Stimulated activated effector memory CD8-positive, alpha-beta T cell treated with anti-CD3 and anti-CD28 coated beads, Interleukin-12 subunit alpha, Interleukin-12 subunit beta, amount 100 ng/mL, for 72 hours (primary cell): ENCODE measurements around the gene RBCK1.
"Not testable (repeated sequence)": the region's sequence is repeated elsewhere in the genome, so short reads cannot be mapped to it uniquely, and the experiment has no call there.

ENCODE experiments used
- ATAC-seq: fragments of 150-1000 bp; cut with Tn5 transposase; 2 replicates; pipeline ENCODE4 v1.10.0; 2021
- DNase-seq, 2 donors: peaks; one replicate each; pipeline ENCODE4 v3.0.0; 2021 to 2022; ENCODE audit warnings: low spot score in 2 of 2
- H3K27ac Mint-ChIP-seq: one replicate; pipeline ENCODE4 v1.8.0; 2022; ENCODE audit warnings: mild to moderate bottlenecking, mixed read lengths
- H3K36me3 Mint-ChIP-seq: one replicate; pipeline ENCODE4 v1.8.0; 2022; ENCODE audit warnings: mild to moderate bottlenecking, mixed read lengths
- H3K4me1 Mint-ChIP-seq: one replicate; pipeline ENCODE4 v1.8.0; 2022; ENCODE audit warnings: mixed read lengths
- H3K4me3 Mint-ChIP-seq: one replicate; pipeline ENCODE4 v1.8.0; 2022; ENCODE audit warnings: mild to moderate bottlenecking, mixed read lengths
- H3K9me3 Mint-ChIP-seq: one replicate; pipeline ENCODE4 v1.8.0; 2022; ENCODE audit warnings: mixed read lengths

The RBCK1 gene

DNA sequence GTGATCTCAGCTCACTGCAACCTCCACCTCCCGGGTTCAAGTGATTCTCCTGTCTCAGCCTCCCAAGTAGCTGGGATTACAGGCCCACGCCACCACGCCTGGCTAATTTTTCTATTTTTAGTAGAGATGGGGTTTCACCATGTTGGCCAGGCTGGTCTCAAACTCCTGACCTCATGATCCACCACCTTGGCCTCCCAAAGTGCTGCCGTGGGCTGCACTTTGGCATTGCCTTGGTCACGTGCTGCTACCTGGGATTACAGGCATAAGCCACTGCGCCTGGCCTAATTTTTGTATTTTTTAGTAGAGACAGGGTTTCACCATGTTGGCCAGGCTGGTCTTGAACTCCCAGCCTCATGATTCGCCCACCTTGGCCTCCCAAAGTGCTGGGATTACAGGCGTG, 21.5 kb upstream of the RBCK1 start:
- H3K36me3 Mint-ChIP-seq, result peaks cover 37% of the 10 kb centered on the region
- not testable (repeated sequence) for H3K27ac Mint-ChIP-seq, H3K4me3 Mint-ChIP-seq

DNA sequence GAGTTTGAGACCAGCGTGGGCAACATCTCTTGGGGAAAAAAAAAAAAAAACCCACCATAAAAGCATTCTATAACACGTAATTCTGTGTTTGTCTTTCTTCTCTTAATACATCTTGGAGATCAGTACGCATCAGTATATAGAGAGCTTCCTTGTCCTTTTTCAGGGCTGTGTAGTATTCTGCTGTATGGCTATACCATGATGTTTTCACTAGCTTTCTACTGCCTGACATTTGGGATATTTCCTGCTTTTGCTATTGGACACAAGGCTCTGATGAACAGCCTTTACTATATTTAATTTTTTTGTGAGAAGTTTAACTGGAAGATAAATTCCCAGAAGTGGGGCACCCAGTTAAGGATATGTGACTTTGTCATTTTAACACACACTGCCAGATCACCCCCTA, 20.6 kb upstream of the RBCK1 start:
- ATAC-seq, result no peak
- Mint-ChIP-seq H3K9me3 (no peaks in the 10 kb centered on the region), H3K36me3 (peaks cover 46% of the 10 kb centered on the region), H3K4me3 (no peak overlapping the region), H3K27ac (no peak overlapping the region), H3K4me1 (peaks cover 15% of the 10 kb centered on the region)
- no peak for DNase-seq

More for the DNA sequence above, 21.5 kb upstream of the RBCK1 start:
- peaks cover 15% of the 10 kb centered on the region for H3K4me1 Mint-ChIP-seq
- ATAC-seq, H3K9me3 Mint-ChIP-seq, DNase-seq: not testable (repeated sequence)

DNA sequence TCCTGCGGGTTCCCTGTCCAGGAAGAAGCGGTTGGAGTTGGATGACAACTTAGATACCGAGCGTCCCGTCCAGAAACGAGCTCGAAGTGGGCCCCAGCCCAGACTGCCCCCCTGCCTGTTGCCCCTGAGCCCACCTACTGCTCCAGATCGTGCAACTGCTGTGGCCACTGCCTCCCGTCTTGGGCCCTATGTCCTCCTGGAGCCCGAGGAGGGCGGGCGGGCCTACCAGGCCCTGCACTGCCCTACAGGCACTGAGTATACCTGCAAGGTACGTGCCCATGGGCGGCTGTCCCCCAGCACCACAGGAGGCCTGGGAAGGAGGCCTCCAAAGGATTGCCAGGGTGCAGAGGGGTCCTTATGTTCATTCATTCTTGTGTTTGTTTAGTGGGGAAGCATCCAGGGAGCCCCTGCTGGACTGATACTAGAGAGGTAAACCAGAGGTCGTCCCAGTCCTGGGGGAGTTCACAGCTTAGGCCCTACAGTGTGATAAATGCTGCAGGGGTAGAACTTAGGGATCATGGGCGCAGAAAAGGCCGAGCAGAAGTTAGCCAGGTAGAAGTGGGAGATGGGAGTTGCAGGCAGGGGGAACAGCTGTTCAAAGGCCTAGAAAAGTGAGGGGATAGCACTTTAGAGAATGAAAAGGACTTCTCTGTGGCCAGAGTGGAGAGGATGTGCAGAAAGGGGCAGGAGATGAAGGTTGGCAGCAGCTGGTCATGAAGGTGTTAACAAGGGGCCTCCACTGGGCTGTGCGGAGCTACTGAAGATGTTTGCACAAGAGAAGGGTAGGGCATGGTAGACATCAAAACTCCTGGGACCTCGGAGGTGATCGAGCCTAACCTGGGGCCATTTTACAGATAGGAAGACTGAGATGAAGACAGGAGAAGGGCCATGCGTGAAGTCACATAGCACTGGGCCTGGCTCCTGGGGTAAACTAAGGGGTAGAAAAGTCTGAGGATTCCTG, 19.8 kb upstream of the RBCK1 start:
- DNase-seq (no peak), ATAC-seq (no peak)
- Mint-ChIP-seq H3K9me3 (no peaks in the 10 kb centered on the region), H3K36me3 (peaks cover 54% of the 10 kb centered on the region), H3K4me3 (no peak overlapping the region), H3K27ac (no peak overlapping the region), H3K4me1 (peaks cover 9% of the 10 kb centered on the region)

DNA sequence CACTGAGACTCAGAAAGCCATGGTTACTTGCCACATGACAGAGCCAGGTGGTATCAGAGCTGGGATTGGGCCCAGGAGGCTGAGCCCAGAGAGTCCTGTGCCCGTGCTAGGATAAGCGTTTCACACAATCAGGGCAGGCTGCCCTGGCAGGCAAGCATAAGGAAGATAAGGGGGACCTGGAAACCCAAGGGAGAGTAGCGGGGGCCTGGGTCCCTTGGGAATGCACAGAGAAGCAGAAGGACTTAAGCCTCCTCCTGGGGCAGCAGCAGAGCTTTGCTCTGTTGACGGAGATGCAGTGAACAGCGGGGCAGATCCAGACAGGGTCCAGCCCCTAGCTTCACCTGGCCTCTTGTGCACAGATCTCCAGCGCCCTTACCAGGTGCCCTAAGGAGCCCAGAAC, 18.9 kb upstream of the RBCK1 start:
- no peaks in the 10 kb centered on the region for H3K9me3 Mint-ChIP-seq
- no peaks in the 10 kb centered on the region for H3K4me1 Mint-ChIP-seq
- H3K4me3 Mint-ChIP-seq, result no peak overlapping the region
- DNase-seq (no peak), ATAC-seq (no peak)
- H3K27ac Mint-ChIP-seq, result no peak overlapping the region
- H3K36me3 Mint-ChIP-seq, result peaks cover 63% of the 10 kb centered on the region

DNA sequence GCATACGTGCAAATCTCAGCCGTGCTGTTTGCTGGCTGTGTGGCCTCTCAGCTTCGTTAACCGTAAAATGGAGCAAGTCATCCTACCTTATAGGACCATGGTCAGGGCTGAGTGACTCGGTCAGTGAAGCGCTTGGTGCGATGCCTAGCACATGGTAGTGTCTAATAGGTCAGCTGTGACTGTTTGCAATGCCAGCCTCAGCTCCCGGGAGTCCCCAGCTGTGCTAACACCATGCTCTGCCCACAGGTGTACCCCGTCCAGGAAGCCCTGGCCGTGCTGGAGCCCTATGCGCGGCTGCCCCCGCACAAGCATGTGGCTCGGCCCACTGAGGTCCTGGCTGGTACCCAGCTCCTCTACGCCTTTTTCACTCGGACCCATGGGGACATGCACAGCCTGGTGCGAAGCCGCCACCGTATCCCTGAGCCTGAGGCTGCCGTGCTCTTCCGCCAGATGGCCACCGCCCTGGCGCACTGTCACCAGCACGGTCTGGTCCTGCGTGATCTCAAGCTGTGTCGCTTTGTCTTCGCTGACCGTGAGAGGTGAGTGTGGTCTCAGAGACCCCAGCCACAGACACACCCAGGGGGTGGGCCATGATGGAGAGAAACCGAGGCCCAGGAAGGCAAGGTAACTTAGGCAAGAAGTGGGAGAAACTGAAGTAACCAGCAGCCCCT, 16.9 kb upstream of the RBCK1 start:
- DNase-seq, result no peak
- H3K36me3 Mint-ChIP-seq, result peaks cover 73% of the 10 kb centered on the region
- no peak overlapping the region for H3K4me3 Mint-ChIP-seq
- H3K4me1 Mint-ChIP-seq, result no peaks in the 10 kb centered on the region
- ATAC-seq, result no peak
- H3K9me3 Mint-ChIP-seq, result no peaks in the 10 kb centered on the region
- no peak overlapping the region for H3K27ac Mint-ChIP-seq

DNA sequence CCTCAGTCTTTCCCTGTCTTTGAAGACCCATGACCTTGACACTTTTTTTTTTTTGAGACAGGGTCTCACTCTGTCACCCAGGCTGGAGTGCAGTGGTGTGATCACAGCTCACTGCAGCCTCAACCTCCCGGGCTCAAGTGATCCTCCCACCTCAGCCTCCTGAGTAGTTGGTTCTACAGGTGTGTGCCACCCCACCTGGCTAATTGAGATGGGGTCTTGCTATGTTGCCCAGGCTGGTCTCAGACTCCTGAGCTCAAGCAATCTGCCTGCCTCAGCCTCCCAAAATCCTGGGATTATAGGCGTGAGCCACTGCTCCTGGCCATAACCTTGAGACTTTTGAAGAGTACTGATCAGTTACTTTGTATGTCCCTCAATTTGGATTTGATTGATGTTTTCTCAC, 14.8 kb upstream of the RBCK1 start:
- not testable (repeated sequence) for DNase-seq, H3K4me1 Mint-ChIP-seq, H3K27ac Mint-ChIP-seq

DNA sequence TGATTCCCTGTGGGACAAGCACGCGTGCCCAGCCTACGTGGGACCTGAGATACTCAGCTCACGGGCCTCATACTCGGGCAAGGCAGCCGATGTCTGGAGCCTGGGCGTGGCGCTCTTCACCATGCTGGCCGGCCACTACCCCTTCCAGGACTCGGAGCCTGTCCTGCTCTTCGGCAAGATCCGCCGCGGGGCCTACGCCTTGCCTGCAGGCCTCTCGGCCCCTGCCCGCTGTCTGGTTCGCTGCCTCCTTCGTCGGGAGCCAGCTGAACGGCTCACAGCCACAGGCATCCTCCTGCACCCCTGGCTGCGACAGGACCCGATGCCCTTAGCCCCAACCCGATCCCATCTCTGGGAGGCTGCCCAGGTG, 11.9 kb upstream of the RBCK1 start:
- Mint-ChIP-seq H3K4me1 (peaks cover 10% of the 10 kb centered on the region), H3K36me3 (peaks cover 61% of the 10 kb centered on the region), H3K4me3 (no peak overlapping the region), H3K27ac (no peak overlapping the region), H3K9me3 (no peaks in the 10 kb centered on the region)
- DNase-seq (no peak), ATAC-seq (no peak)

More for the DNA sequence above, 14.8 kb upstream of the RBCK1 start:
- not testable (repeated sequence) for ATAC-seq, H3K9me3 Mint-ChIP-seq, H3K4me3 Mint-ChIP-seq
- H3K36me3 Mint-ChIP-seq, result peaks cover 86% of the 10 kb centered on the region

DNA sequence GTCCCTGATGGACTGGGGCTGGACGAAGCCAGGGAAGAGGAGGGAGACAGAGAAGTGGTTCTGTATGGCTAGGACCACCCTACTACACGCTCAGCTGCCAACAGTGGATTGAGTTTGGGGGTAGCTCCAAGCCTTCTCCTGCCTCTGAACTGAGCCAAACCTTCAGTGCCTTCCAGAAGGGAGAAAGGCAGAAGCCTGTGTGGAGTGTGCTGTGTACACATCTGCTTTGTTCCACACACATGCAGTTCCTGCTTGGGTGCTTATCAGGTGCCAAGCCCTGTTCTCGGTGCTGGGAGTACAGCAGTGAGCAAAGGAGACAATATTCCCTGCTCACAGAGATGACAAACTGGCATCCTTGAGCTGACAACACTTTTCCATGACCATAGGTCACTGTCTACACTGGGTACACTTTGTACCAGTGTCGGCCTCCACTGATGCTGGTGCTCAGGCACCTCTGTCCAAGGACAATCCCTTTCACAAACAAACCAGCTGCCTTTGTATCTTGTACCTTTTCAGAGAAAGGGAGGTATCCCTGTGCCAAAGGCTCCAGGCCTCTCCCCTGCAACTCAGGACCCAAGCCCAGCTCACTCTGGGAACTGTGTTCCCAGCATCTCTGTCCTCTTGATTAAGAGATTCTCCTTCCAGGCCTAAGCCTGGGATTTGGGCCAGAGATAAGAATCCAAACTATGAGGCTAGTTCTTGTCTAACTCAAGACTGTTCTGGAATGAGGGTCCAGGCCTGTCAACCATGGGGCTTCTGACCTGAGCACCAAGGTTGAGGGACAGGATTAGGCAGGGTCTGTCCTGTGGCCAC, 11.3 kb upstream of the RBCK1 start:
- Mint-ChIP-seq H3K36me3 (peaks cover 55% of the 10 kb centered on the region), H3K4me1 (peaks cover 12% of the 10 kb centered on the region), H3K4me3 (no peak overlapping the region), H3K9me3 (no peaks in the 10 kb centered on the region), H3K27ac (no peak overlapping the region)
- no peak for ATAC-seq
- no peak for DNase-seq

DNA sequence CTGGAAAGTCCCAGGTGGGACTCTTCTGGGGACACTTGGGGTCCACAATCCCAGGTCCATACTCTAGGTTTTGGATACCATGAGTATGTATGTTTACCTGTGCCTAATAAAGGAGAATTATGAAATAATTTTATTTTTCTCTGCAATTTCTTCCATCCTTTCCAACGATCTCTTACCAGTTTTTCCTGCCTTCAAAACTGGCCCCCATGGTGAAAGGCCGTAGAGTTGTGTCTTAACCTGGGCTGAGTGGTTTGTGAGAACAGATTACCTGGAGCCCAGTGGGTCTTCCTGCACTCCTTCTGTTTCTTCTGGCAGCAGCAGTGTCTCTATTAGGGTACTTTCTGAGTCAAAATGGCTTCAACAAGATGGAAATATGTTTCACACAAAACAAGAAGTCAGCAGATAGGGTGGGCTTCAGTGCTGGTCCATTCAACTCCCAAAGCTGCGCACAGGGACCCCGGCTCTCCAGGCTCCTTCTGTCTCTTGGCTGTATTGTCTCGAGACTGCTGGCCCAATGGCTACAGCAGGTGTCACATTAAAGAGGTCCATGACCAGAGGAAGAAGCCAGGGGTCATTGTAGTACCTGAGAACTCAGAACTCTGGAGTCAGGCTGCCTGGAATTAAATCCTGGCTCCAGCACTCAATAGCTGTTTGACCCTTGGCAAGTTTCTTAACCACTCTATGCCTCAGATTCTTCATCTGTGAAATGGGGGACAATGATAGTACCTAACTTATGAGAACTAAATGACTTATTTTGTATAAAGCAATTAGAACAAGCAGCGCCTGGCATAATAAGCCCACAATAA, 10.5 kb upstream of the RBCK1 start:
- no peak for DNase-seq
- Mint-ChIP-seq H3K9me3 (no peaks in the 10 kb centered on the region), H3K27ac (no peak overlapping the region), H3K4me3 (no peak overlapping the region), H3K36me3 (peaks cover 47% of the 10 kb centered on the region), H3K4me1 (peaks cover 16% of the 10 kb centered on the region)
- no peak for ATAC-seq

GRCh38 chr20:399182-399707, 8.9 kb upstream of the RBCK1 start:
- no peak overlapping the region for H3K4me3 Mint-ChIP-seq
- ATAC-seq (no peak), DNase-seq (no peak)
- no peak overlapping the region for H3K27ac Mint-ChIP-seq
- no peaks in the 10 kb centered on the region for H3K9me3 Mint-ChIP-seq
- H3K36me3 Mint-ChIP-seq, result peaks cover 31% of the 10 kb centered on the region
- peaks cover 16% of the 10 kb centered on the region for H3K4me1 Mint-ChIP-seq

GRCh38 chr20:400128-400453, 8.0 kb upstream of the RBCK1 start:
- H3K4me3 Mint-ChIP-seq, result no peak overlapping the region

GRCh38 chr20:400454-401275, 7.4 kb upstream of the RBCK1 start:
- ATAC-seq (peak; percentile 31), DNase-seq (no peak)
- no peaks in the 10 kb centered on the region for H3K9me3 Mint-ChIP-seq
- H3K27ac Mint-ChIP-seq, result no peak overlapping the region
- H3K36me3 Mint-ChIP-seq, result peaks cover 17% of the 10 kb centered on the region
- peaks cover 16% of the 10 kb centered on the region for H3K4me1 Mint-ChIP-seq
- H3K4me3 Mint-ChIP-seq, result no peak overlapping the region

More at GRCh38 chr20:400128-400453, 8.0 kb upstream of the RBCK1 start:
- ATAC-seq (no peak), DNase-seq (no peak)
- Mint-ChIP-seq H3K27ac (no peak overlapping the region), H3K9me3 (no peaks in the 10 kb centered on the region), H3K4me1 (peaks cover 16% of the 10 kb centered on the region), H3K36me3 (peaks cover 23% of the 10 kb centered on the region)

- no peak overlapping the region for H3K27ac Mint-ChIP-seq
- DNase-seq (no peak), ATAC-seq (no peak)
- H3K4me3 Mint-ChIP-seq, result no peak overlapping the region
- no peaks in the 10 kb centered on the region for H3K9me3 Mint-ChIP-seq
- H3K4me1 Mint-ChIP-seq, result peaks cover 19% of the 10 kb centered on the region
- H3K36me3 Mint-ChIP-seq, result peaks cover 12% of the 10 kb centered on the region
Observed at GRCh38 chr20:401682-402495, 6.2 kb upstream of the RBCK1 start.
